DOHH2 (cell line): ENCODE results near the gene ABCA1.

Experiments
- CTCF ChIP-seq: fragments of 200-600 bp; sonication (generic); IDR thresholded peaks from one replicate; pipeline ENCODE4 v1.5.1; 2014; ENCODE audit warnings: antibody characterized with exemption, mild to moderate bottlenecking, low read depth, low read length; ENCODE audit not compliant: poor library complexity, severe bottlenecking
- EZH2phosphoT487 ChIP-seq: fragments of 200-600 bp; sonication (generic); IDR thresholded peaks from 2 replicates; pipeline ENCODE4 v1.6.1; 2017; ENCODE audit warnings: borderline replicate concordance, mild to moderate bottlenecking, antibody characterized with exemption, low read length, moderate library complexity, mixed read lengths

GRCh38 chr9:104923740-104924139, 4.2 kb downstream of the ABCA1 start:
- no peak for TF ChIP-seq CTCF
- no peak for TF ChIP-seq EZH2phosphoT487
